ENCODE data around the gene LHFPL4. TPM values are rescaled to one million over a fixed set of nuclear protein-coding genes. Genes with fewer than 3 reads are reported as not detected.
"Not testable (repeated sequence)": the region's sequence is repeated elsewhere in the genome, so short reads cannot be mapped to it uniquely, and the experiment has no call there.

The LHFPL4 gene
- total RNA-seq (ENCODE audit: insufficient read depth, low replicate concordance): 0.48 TPM

- no peak for DNase-seq (ENCODE audit: low spot score)
These were observed at the start of gene LHFPL4 for GRCh38 chr3:9553021-9553947. LHFPL4 (minus strand) TSS chr3:9553822; CDS start chr3:9552679, 1,143 bp downstream.

DNA sequence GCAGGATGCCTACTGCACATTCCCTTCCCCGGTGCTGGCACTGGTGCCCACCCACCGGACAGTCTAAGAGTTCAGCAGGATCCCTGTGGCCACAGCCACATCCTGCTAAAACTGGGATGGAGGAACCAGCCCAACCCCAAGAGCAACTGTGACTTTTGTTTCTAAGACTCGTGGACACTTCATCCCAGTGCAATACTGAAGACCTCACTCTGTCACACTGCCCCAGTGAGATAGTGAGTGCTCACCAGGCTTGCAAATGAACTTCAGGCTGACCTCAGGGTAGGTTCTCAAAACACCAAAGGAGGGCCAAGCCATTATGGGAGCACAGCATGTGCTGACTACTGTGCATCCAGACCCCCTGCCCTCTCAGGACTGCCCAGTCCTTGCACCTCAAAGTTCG, 49.0 kb upstream of the LHFPL4 start:
- DNase-seq (ENCODE audit: low spot score): no peak

DNA sequence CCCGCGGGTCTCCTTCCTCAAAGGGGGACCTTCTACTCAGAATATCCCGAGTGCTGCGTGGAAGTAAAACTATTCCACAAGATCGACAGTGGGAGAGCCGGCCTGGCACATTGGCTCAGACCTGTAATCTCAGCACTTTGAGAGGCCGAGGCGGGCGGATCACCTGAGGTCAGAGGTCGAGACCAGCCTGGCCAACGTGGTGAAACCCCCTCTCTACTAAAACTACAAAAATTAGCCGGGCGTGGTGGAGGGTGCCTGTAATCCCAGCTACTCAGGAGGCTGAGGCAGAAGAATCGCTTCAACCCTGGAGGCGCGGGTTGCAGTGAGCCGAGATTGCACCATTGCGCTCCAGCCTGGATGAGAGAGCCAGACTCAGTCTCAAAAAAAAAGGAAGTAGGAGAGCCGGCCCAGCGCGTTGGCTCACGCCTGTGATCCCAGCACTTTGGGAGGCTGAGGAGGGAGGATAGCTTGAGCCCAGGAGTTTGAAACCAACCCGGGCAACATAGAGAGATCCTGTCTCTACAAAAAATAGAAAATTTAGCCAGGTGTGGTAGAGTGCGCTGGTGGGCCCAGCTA, 47.5 kb upstream of the LHFPL4 start:
- not testable (repeated sequence) for DNase-seq (ENCODE audit: low spot score)

DNA sequence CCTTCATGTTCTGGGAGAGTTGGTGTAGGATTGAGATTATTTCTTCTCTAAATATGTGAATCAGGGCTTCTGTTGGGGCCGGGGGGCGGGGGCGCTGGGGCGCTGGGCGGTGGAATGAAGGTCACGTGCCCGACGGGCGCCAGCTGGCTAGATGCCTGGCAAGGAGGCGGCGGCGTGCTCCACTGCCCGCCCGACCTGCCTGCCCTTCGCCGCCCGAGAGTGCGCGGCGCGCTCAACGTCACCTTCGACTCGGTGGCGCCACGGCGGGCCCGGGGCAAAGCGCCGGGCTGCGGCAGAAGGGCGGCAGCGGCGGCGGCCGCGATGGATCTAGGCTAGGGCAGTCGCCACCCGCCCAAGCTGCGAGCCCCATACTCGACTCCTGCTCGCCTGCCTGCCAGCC, 47.0 kb upstream of the LHFPL4 start:
- peak; percentile 11 for DNase-seq (ENCODE audit: low spot score)

GRCh38 chr3:9598783-9599387, 45.3 kb upstream of the LHFPL4 start:
- DNase-seq (ENCODE audit: low spot score): no peak

DNA sequence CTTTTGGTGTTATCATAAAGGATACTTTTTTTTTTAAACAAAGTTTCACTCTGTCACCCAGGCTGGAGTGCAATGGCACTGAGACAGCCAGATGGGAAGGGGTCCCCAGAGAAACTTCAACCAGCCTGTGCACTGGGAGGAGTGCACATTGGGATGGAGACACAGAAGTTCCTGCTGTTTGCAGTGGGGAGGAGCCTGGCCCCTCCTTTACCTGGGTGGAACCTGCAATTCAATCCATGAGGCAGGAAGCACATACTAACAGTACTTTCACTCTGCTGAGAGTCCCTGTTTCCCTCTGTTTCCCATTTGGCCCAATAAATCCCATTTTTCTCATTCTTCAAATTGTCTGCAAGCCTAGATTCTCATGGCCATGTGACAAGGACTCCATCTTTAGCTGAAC, 42.3 kb upstream of the LHFPL4 start:
- no peak for DNase-seq (ENCODE audit: low spot score)

DNA sequence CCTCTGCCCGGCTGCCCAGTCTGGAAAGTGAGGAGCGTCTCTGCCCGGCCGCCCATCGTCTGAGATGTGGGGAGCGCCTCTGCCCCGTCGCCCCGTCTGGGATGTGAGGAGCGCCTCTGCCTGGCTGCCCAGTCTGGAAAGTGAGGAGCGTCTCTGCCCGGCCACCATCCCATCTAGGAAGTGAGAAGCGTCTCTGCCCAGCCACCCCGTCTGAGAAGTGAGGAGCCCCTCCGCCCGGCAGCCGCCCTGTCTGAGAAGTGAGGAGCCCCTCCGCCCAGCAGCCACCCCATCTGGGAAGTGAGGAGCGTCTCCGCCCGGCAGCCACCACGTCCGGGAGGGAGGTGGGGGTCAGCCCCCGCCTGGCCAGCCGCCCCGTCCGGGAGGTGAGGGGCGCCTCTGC, 38.2 kb upstream of the LHFPL4 start:
- DNase-seq (ENCODE audit: low spot score): not testable (repeated sequence)

GRCh38 chr3:9590282-9590791, 36.7 kb upstream of the LHFPL4 start:
- DNase-seq (ENCODE audit: low spot score): no peak

- DNase-seq (ENCODE audit: low spot score): no peak
These were observed 30.2 kb upstream of the LHFPL4 start for GRCh38 chr3:9583792-9584191.

DNA sequence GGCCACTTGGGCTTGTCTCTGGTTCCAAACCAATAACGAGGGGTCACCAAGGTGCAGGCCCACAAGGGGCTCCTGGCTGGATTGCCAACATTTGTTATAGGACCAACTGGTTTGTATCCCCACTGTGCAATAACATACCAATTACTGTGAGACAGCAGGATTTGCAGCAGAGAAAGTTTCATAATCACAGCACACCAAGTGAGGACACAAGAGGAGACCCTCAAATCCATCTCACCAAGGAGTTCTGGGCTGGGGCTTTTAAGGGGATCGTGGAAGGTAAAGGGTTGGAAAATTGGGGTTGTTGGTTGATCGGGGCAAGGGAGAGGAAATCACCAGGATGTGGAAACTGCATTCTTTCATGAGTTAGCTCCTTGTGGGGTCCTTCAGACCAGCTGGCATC, 29.7 kb upstream of the LHFPL4 start:
- DNase-seq (ENCODE audit: low spot score): no peak

- DNase-seq (ENCODE audit: low spot score): no peak
These were observed 28.7 kb upstream of the LHFPL4 start for GRCh38 chr3:9582332-9582731.

- no peak for DNase-seq (ENCODE audit: low spot score)
These were observed 28.1 kb upstream of the LHFPL4 start for GRCh38 chr3:9581742-9582141.

GRCh38 chr3:9569054-9569453, 15.4 kb upstream of the LHFPL4 start:
- no peak for DNase-seq (ENCODE audit: low spot score)

DNA sequence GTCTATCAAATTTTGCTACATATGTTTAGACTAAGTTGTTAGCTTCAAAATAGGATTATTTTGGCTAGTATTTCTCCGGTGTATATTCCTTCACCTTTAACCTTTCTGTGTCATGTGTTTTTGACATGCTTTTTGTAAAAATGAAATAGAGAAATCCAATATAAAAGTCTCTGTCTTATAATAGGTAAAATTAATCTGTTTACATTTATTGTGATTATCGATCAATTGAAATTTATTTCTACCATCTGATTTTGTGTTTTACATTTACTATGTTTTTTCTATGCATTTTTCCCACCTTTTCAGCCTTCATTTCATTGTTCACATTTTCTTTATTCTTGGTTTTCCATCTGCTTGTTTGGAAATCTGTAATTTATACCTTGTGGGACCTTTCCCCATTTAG, 11.7 kb upstream of the LHFPL4 start:
- DNase-seq (ENCODE audit: low spot score): no peak

DNA sequence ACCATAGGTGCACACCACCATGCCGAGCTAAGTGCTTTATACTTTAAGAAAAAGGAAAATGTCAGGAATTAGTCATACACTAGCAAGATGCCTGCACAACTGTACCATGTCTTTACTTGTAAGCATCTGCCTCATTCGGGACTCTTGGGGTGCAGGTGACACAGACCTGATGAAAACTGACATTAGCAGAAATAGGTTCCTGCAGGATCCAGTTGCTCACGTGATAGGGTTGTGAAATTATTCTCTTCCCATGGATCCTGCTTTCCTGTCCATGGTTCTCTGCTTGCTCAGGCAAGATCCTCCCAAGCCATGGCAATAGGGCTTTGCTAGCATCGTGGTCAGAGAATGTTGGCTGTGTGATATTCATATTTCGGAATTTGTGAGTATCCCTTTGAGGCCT, 10.2 kb upstream of the LHFPL4 start:
- DNase-seq (ENCODE audit: low spot score): no peak

- DNase-seq (ENCODE audit: low spot score): not testable (repeated sequence)
These were observed 6.4 kb upstream of the LHFPL4 start for GRCh38 chr3:9560056-9560455.

GRCh38 chr3:9553948-9554513, 409 bp upstream of the LHFPL4 start:
- DNase-seq (ENCODE audit: low spot score): no peak

- DNase-seq (ENCODE audit: low spot score): peak; percentile 61
These were observed 1.2 kb downstream of the LHFPL4 start for GRCh38 chr3:9552252-9552999.

GRCh38 chr3:9550999-9551398, 2.6 kb downstream of the LHFPL4 start:
- no peak for DNase-seq (ENCODE audit: low spot score)

DNA sequence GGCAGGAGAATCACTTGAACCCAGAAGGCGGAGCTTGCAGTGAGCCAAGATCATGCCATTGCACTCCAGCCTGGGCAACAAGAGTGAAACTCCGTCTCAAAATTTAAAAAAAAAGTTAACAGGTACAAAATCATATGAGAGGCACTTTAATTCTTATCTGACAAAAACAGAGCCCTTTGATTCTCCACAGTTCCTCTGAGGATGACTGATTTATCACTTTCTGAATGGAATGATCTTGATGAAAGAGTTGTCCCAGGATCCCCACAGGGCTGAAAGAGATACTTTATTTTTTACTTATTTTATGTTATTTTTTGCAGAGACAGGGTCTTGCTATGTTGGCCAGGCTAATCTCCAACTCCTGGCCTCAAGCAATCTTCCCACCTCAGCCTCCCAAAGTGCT, 4.0 kb downstream of the LHFPL4 start:
- no peak for DNase-seq (ENCODE audit: low spot score)

DNA sequence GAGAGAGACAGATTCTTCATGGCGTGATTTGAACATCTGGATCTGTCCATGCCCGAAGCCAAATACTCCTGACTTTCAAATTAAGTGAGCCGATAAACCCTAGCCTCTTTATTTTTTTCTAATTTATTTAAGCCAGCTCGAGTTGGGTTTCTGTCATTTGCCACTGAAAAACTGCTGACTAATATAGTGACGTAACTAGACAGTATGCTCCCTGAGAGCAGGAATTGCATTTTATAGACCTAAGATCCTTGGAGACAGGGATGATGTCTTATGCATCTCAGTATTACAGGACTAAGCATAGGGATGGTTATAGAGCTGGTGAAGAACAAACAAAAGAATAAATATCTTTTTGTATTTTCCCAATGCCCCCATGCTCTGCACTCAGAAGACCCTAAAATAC, 4.6 kb downstream of the LHFPL4 start:
- no peak for DNase-seq (ENCODE audit: low spot score)

All from umbilical cord (tissue), 2 donors.